NT2/D1 (cell line): Measurements from ENCODE around the gene LIMCH1.

Experiments used
- SUZ12 ChIP-seq: IDR thresholded peaks from 2 replicates; pipeline ENCODE4 v1.6.1; 2011; ENCODE audit not compliant: insufficient read length, insufficient read depth; ENCODE audit errors: extremely low read depth
- YY1 ChIP-seq: IDR thresholded peaks from 2 replicates; pipeline ENCODE4 v1.6.1; 2011; ENCODE audit not compliant: insufficient read length, insufficient read depth
- ZNF274 ChIP-seq: IDR thresholded peaks from 2 replicates; pipeline ENCODE4 v1.6.1; 2011; ENCODE audit warnings: mild to moderate bottlenecking, low read depth, low read length

DNA sequence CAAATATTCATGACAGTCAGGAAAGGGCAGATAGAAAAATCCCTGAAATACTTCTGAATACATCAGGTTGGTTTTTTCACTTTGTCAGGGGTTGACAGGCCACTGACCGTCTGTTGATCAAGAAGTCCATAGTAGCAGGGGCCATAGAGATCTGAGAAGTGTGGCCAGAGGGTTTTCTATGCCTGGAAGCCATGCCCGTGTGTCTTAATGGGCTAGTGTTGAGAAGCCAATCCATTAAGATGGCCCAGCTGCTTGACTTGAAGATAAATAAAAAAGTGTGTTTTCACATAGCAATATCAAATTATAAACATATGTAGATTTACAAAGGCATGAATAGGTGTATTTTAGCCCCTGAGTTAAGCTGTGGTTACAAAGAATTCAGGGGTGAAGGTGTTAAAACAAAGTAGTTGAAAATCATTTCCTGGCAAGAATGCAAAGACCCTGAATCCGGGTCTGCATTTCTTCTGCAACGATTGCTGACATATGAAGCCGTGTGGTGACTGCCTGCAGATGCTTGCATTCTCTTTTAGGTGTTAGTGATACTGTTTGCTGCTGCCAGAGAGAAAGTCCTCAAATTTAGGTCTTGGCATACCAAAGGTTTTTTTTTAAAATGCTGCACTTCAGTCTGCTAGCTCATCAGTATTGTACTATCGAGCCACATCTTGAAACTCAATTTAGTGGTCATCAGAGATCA is 9.3 kb upstream of the LIMCH1 start:
- TF ChIP-seq SUZ12, result no peak
- no peak for TF ChIP-seq ZNF274
- TF ChIP-seq YY1, result no peak
